RPMI8226 (cell line): ENCODE results near the gene SERPINA12.

ENCODE experiments used
- DNase-seq: peaks from one replicate; pipeline ENCODE4 v3.0.0-alpha.2; 2015

Gene SERPINA12

DNA sequence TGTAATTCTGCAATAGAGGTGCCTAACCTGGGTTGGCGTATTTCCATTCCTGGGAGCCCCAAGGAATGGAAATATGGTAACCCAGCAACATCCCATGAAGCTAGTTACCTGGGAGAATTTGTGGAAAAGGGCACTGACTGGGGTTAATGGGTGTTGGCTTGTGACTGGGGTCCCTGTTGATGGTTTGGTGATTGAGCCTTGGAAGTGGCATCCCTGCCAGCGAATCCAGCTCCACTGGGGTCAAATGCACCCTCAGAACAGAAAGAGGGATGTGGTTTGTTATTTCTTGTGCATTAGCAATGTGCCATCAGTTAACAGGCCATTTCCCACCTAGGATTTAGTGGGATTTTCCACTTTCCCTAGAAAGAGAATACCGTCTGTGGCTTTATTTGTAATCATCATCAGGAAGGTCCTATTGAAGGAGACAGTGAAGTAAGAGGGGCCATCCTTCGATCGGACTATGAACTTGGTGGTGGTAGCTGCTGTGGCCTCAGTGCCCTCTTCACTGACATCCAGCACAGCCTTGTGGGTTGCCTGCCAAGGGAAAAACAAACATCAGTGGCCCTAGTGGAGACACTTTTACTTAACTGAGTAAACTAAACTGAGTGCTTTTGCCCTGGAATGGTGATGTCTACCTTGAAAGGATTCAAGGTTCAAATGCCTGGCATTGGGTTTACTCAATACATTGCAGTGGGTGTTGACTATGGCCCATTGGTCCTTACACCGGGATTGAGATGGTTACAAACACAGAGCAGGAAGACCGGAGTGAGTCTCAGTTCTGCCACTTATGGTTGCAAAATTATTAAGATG is 46.3 kb downstream of the SERPINA12 start:
- no peak for DNase-seq

- DNase-seq, result no peak
Observed at GRCh38 chr14:94462219-94462551, 47.1 kb downstream of the SERPINA12 start.

DNA sequence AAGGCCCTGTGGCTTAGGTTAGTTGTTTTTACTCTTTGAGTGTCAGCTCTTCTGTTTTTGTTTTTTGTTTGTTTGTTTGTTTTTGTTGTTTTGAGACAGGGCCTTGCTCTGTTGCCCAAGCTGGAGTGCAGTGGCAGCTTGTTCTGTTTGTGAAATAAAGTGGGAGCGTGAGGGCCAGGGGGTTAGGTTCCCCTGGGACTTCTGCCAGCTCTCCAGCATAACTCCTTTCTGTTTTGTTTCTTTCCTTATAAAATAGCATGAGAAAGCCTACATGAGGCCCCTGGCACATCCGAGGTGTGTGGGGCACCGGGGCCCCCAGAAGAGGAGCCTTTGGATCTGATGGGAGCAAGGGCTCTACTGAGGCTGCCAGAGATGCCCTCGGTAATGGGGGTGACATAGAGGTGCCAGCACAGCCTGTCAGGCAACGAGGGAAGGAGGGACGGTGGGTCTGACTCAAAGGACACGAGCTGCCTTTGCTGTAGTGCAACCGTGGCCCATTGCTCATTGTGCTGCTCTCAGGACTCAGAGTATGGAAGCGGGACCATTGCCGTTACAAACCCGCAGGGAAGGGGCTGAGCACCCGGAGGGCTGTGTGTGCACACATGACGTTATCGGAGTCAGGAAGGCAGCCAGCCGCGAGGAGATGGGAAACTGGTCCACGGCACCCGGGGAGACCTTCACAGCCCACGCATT is 47.6 kb downstream of the SERPINA12 start:
- DNase-seq, result no peak

DNA sequence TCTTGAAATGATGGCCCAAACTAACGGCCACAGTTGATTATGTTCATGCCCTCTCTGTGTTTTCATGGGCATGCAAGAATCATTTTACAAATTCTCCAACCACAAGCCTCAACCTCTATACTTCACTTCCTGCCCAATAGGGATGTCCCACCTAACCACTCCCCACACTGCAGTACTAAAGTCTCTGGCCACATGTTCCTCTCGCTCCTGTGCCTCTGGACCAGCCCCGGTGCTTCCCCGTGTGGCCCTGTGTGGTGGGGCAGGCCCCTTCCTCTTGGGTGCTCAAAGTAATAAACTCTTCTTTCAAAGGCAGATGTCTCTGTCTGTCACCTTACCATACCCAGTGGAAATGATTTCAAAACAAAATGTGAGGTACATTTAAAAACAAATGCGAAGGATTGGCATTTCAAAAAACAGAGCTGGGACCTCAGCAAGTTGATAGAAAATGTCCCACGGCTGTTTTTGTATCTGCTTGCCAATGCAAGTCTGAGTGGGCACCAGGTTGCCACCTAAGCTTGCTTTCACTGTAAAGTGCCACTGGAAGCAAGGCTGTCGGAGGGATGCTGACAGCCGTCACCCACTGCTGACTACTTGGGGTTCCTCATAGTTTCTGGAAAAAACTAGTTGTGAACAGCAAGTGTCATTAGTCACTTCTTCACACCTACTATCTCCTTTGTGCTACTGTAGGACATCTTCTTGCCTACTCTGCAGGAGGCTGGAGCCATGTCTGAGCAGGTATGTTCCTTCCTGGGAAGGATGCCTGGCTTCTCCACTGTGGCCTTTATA is 48.4 kb downstream of the SERPINA12 start:
- no peak for DNase-seq

- DNase-seq, result no peak
Observed at GRCh38 chr14:94458558-94459205, 50.6 kb downstream of the SERPINA12 start.

DNA sequence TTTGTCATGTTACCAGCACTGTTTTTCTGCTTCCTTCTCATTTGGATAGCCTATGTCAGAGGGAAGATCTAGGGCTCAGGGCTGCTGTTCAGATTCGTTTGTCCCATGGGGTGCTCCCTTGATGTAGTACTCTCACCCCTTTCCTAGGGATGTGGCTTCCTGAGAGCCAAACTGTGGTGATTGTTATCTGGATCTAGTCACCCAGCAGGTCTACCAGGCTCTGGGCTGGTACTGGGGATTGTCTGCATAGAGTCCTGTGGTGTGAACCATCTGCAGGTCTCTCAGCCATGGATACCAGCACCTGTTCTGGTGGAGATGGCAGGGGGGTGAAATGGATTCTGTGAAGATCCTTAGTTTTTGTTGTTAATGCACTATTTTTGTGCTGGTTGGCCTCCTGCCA is 51.2 kb downstream of the SERPINA12 start:
- DNase-seq, result no peak

DNA sequence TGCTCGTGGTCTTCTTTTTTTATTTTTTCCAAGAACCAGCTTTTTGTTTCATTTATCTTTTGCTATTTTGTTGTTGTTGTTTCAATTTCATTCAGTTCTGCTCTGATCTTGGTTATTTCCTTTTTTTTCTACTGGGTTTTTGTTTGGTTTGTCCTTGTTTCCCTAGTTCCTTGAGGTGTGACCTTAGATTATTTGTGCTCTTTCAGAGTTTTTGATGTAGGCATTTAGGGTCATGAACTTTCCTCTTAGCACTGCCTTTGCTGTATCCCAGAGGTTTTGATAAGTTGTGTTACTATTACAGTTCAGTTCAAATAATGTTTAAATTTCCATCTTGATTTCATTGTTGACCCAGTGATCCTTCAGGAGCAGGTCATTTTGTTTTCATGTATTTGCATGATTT is 53.3 kb downstream of the SERPINA12 start:
- no peak for DNase-seq

GRCh38 chr14:94451826-94452225 is 57.4 kb downstream of the SERPINA12 start:
- no peak for DNase-seq

DNA sequence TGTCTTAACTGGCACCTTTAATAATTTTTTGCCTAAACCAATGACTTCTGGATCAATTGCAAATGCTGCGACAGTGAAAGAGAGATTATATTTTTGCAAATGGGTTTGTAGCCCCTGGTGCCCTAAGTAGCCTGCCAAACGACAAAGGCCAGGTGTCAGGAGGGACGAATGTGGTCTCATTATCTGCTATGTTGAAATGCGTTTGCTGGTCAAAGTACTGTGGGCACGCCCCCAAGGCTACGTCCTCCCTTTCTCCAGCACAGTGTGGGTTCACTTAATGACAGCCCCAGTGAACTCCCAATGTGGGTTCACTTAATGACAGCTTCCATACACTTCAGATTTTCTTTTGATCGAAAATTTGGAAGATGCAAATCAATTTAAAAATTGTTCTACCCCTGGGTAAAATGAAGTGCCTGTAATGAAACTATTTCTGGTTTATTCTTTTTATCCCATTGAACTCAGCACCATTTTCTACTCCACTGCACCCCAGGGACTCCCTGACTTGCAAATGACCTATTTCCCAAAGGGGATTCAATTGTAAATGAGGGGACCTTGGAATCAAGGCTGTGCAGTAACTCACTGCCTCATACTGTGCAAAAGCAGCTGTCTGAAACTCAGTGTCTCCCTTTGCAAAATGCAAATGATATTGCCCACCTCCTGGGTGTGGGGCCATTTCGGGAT is 58.0 kb downstream of the SERPINA12 start:
- DNase-seq, result no peak

GRCh38 chr14:94450722-94451090 is 58.6 kb downstream of the SERPINA12 start:
- no peak for DNase-seq

DNA sequence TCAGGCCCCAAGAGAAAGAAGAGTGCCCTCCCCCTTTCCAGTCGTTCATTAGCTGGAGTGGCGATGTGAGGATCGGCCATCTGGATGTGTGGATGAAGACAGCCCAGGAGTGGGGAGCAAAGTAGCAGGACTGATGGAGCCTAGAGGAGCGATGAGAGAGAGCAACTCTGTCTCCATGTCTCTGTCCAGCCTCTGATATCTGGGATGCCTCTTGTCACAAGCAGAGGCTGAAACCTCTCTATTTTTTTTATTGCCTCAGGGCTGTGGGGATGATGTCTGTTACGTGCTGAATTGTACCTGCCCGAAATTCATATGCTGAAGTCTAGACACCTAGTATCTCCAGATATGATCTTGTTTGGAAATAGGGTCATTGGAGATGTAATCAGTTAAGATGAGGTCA is 59.3 kb downstream of the SERPINA12 start:
- DNase-seq, result no peak

- no peak for DNase-seq
Observed at GRCh38 chr14:94448071-94448808, 61.0 kb downstream of the SERPINA12 start.

DNA sequence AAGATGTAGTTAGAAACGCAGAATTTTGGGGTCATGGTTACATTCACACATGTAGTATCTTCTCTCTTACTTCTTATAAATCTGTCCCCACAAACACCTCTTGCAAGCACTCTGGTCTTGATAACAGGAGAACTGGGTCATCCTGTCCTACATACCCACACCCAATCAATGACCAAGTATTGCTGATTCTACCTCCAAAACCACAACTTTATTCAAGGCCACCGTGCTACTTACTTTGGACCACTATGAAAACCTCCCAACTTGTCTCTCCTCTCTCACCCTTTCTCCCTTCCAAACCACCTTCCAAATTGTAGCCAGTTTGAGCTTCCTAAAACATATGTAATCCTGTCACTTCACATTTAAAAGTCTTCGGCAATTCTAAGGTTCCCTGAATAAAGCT is 62.1 kb downstream of the SERPINA12 start:
- no peak for DNase-seq

GRCh38 chr14:94446126-94446525 is 63.1 kb downstream of the SERPINA12 start:
- DNase-seq, result no peak

DNA sequence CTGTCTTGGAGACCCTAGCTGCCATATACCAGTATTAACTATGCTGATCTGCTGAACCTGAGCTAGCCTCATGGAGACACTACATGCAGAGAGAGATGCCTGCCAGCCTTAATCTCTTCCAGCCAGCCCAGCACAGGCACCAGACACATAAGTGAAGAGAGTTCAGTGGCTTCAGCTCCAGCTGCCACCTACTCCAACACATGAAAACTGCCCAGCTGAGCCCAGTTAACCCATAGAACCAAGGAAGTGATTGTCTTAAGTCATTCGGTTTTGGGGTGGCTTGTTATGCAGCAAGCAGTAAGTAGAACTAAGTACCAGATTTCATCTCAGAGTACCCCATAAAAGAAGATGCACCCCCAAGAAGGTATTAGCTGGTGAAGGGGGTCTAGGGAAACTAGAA is 64.3 kb downstream of the SERPINA12 start:
- DNase-seq, result no peak

DNA sequence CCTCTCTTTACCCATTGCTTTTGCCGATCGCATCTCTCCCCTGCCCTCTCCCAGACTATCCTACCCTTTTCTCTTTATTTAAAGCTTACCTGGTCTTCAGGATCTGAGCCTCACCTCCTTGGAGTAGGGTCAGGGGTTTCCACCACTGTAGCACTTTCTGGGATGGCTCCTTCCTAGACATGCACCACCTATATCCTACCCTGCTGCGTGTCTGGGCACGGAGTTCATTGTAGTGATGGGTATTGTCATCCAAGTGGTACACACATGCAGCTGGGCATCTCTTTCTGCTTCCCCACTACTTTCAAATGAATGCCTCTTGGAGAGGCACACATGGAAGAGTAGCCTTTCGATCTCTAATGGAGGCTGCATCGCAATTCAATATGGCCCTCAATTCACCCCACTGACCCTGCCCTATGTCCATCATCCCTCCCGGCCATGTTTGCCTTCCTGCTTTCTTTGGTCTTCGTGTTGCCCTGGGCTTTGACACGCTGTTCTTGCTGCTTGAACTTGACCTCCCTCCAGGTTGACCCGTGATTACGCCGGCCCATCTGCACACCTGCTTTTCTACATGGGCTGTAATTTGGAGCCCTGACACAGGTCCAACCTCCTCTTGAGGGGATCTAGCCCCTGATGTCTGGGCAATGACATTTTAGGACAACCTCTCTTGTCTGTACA is 67.6 kb downstream of the SERPINA12 start:
- DNase-seq, result no peak

- DNase-seq, result no peak
Observed at GRCh38 chr14:94441130-94441529, 68.1 kb downstream of the SERPINA12 start.

- DNase-seq, result no peak
Observed at GRCh38 chr14:94439453-94440057, 69.7 kb downstream of the SERPINA12 start.
